ENCODE data around the gene ADAD2. TPM values are rescaled to one million over a fixed set of nuclear protein-coding genes. Genes with fewer than 3 reads are reported as not detected.

The ADAD2 gene
- total RNA-seq, 3 donors from 2014 or later: 0.14 to 0.41 (median 0.26) TPM

- ATAC-seq (no peak), DNase-seq (no peak)
- H3K9me3 ChIP-seq: no peaks in the 10 kb centered on the region
- H3K4me3 ChIP-seq: no peak overlapping the region
- no peaks in the 10 kb centered on the region for H3K4me1 ChIP-seq (ENCODE audit: low read depth)
- H3K36me3 ChIP-seq (ENCODE audit: low read depth): no peaks in the 10 kb centered on the region
- no peak for TF ChIP-seq CTCF (IDR thresholded peaks at IDR 0.05)
- intact Hi-C loops (cut with DNase I, micrococcal nuclease): no loop called here
These were observed 38.5 kb downstream of the ADAD2 start for GRCh38 chr16:84229471-84229870.

GRCh38 chr16:84232060-84232459 lies 41.1 kb downstream of the ADAD2 start:
- ATAC-seq (no peak), DNase-seq (no peak)
- Histone ChIP-seq H3K9me3 (no peaks in the 10 kb centered on the region), H3K4me1 (ENCODE audit: low read depth) (no peaks in the 10 kb centered on the region), H3K36me3 (ENCODE audit: low read depth) (no peaks in the 10 kb centered on the region), H3K4me3 (no peak overlapping the region)
- no peak for TF ChIP-seq CTCF (IDR thresholded peaks at IDR 0.05)
- intact Hi-C loops (cut with DNase I, micrococcal nuclease): no loop called here

DNA sequence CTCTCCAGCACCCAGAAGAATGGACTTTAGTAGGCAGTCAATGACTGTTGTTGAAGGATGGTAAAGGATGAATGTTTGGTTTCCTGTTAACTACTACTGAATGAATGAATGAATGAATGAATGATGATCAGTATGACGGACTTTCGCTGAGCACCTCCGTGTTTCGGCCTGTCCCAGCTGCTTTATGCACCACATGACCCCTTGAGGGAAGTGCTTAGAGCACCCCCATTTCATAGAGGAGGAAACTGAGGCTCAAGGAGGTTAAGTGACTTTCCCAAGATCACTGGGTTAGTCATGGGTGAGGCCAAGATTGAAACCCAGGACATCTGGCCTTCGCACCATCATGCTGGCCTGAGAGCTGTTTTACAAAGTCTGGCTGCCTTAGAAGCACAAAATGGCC lies 42.0 kb downstream of the ADAD2 start:
- H3K4me3 ChIP-seq: no peak overlapping the region
- no peak for TF ChIP-seq CTCF (IDR thresholded peaks at IDR 0.05)
- no peaks in the 10 kb centered on the region for H3K4me1 ChIP-seq (ENCODE audit: low read depth)
- intact Hi-C loops (cut with DNase I, micrococcal nuclease): no loop called here
- DNase-seq: no peak
- H3K36me3 ChIP-seq (ENCODE audit: low read depth): no peaks in the 10 kb centered on the region
- ATAC-seq: no peak
- no peaks in the 10 kb centered on the region for H3K9me3 ChIP-seq

DNA sequence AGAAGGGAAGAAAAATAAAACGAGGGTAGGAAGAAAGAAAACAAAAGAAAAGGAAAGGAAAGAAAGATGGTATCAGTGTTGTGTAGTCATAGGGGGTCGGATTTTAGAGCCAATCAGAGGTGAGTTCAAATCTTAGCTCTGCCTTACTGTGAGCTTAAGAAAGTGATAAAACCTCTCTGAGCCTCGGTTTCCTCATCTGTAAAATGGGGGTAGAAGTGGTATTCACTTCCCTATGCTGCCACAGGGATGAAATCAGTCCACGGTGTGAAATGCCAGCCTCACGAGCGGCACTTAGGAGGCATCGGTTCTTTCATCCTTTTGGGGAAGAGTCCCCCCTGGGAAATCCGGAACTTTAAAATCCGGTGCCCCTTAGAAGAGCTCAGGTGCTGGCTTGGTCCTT lies 42.8 kb downstream of the ADAD2 start:
- intact Hi-C loops (cut with DNase I, micrococcal nuclease): no loop called here

GRCh38 chr16:84234321-84235241 lies 43.6 kb downstream of the ADAD2 start:
- Histone ChIP-seq H3K9me3 (no peaks in the 10 kb centered on the region), H3K4me3 (no peak overlapping the region), H3K4me1 (ENCODE audit: low read depth) (no peaks in the 10 kb centered on the region), H3K36me3 (ENCODE audit: low read depth) (no peaks in the 10 kb centered on the region)
- DNase-seq (no peak), ATAC-seq (peak; percentile 45)
- intact Hi-C loops (cut with DNase I, micrococcal nuclease): no loop called here
- TF ChIP-seq CTCF (IDR thresholded peaks at IDR 0.05): no peak

More for the DNA sequence above, 42.8 kb downstream of the ADAD2 start:
- no peak for TF ChIP-seq CTCF (IDR thresholded peaks at IDR 0.05)
- Histone ChIP-seq H3K9me3 (no peaks in the 10 kb centered on the region), H3K4me1 (ENCODE audit: low read depth) (no peaks in the 10 kb centered on the region), H3K4me3 (no peak overlapping the region), H3K36me3 (ENCODE audit: low read depth) (no peaks in the 10 kb centered on the region)
- ATAC-seq: no peak
- DNase-seq: no peak

All from mucosa of descending colon (tissue), 3 donors.